Stimulated activated CD4-positive, alpha-beta T cell treated with anti-CD3 and anti-CD28 coated beads, Interleukin-4, amount 100 ng/mL, for 48 hours (primary cell): ENCODE measurements around the gene PSMB4.
"Not testable (repeated sequence)": the region's sequence is repeated elsewhere in the genome, so short reads cannot be mapped to it uniquely, and the experiment has no call there.

Source experiments
- DNase-seq, 2 donors: peaks; one replicate each; pipeline ENCODE4 v3.0.0-alpha.2; 2020; ENCODE audit warnings: low read depth in 2 of 2

PSMB4 gene

GRCh38 chr1:151390221-151391078 lies 8.9 kb upstream of the PSMB4 start:
- not testable (repeated sequence) for DNase-seq

GRCh38 chr1:151391079-151391563 lies 8.3 kb upstream of the PSMB4 start:
- DNase-seq, result no peak

GRCh38 chr1:151393583-151393982 lies 5.8 kb upstream of the PSMB4 start:
- DNase-seq, result no peak

- DNase-seq, result not testable (repeated sequence)
Observed at GRCh38 chr1:151396265-151396664, 3.1 kb upstream of the PSMB4 start.

- no peak for DNase-seq
Observed at GRCh38 chr1:151401125-151401788, 1.9 kb downstream of the PSMB4 start.

- DNase-seq, result no peak
Observed at GRCh38 chr1:151401860-151402259, 2.5 kb downstream of the PSMB4 start.

- DNase-seq, result no peak
Observed at GRCh38 chr1:151402764-151403163, 3.4 kb downstream of the PSMB4 start.

- no peak for DNase-seq
Observed at GRCh38 chr1:151403612-151404011, 4.2 kb downstream of the PSMB4 start.

GRCh38 chr1:151405187-151405951 lies 6.0 kb downstream of the PSMB4 start:
- DNase-seq, result no peak

- no peak for DNase-seq
Observed at GRCh38 chr1:151406176-151406575, 6.8 kb downstream of the PSMB4 start.

- no peak for DNase-seq
Observed at GRCh38 chr1:151407304-151407703, 7.9 kb downstream of the PSMB4 start.

- DNase-seq, result no peak
Observed at GRCh38 chr1:151408891-151409290, 9.5 kb downstream of the PSMB4 start.

GRCh38 chr1:151411884-151412283 lies 12.5 kb downstream of the PSMB4 start:
- no peak for DNase-seq

- DNase-seq, result no peak
Observed at GRCh38 chr1:151416231-151416630, 16.9 kb downstream of the PSMB4 start.

GRCh38 chr1:151418081-151418480 lies 18.7 kb downstream of the PSMB4 start:
- DNase-seq, result no peak

- DNase-seq, result no peak
Observed at GRCh38 chr1:151419819-151420218, 20.4 kb downstream of the PSMB4 start.

- DNase-seq, result no peak
Observed at GRCh38 chr1:151425103-151425502, 25.7 kb downstream of the PSMB4 start.

- no peak for DNase-seq
Observed at GRCh38 chr1:151428068-151428467, 28.7 kb downstream of the PSMB4 start.

GRCh38 chr1:151433827-151434226 lies 34.5 kb downstream of the PSMB4 start:
- not testable (repeated sequence) for DNase-seq

GRCh38 chr1:151435174-151435573 lies 35.8 kb downstream of the PSMB4 start:
- DNase-seq, result no peak

GRCh38 chr1:151436985-151437384 lies 37.6 kb downstream of the PSMB4 start:
- DNase-seq, result no peak

GRCh38 chr1:151437396-151437795 lies 38.0 kb downstream of the PSMB4 start:
- DNase-seq, result not testable (repeated sequence)
